Measurements from ENCODE around the gene OR10S1.

Gene OR10S1

DNA sequence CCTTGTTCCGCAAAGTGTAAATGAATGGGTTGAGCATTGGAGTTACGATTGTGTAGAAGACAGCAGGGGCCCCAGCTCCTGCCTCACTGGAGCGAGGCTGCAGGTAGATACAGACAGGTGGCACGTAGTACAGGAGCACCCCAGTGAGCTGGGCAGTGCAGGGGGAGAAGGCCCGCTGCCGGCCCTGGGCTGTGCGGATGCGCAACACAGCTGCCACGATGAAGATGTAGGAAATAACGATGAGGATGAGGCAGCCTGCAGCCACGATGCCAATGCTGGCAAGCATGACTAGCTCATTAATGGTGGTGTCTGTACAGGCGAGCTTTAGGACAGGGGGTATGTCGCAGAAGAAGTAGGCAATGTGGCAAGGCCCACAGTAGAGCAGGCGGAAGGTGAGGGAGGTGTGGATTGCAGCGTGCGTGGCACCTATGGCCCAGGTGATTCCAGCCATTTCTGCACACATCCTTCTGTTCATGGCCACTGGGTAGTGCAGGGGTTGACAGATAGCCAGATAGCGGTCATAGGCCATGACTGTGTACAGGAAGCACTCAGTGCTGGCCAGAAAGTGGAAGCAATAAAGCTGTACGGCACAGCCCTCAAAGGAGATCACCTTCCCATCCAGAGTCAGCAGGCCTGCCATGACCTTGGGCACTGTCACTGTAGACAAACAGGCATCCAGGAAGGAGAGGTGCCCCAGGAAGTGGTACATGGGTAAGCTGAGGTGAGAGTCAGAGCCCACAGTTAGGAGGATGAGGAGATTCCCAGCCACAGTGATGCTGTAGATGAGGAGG, 616 bp downstream of the OR10S1 start:
- peaks cover 14% of the 10 kb centered on the region for H3K27me3 Mint-ChIP-seq (ENCODE audit: low read depth)
- H3K4me1 Mint-ChIP-seq = no peaks in the 10 kb centered on the region
- no peaks in the 10 kb centered on the region for H3K36me3 Mint-ChIP-seq (ENCODE audit: low read depth)
- H3K9me3 Mint-ChIP-seq = peaks cover 3% of the 10 kb centered on the region
- no peak overlapping the region for H3K4me3 Mint-ChIP-seq
- H3K27ac Mint-ChIP-seq = no peak overlapping the region
- TF ChIP-seq, protein P1, sequence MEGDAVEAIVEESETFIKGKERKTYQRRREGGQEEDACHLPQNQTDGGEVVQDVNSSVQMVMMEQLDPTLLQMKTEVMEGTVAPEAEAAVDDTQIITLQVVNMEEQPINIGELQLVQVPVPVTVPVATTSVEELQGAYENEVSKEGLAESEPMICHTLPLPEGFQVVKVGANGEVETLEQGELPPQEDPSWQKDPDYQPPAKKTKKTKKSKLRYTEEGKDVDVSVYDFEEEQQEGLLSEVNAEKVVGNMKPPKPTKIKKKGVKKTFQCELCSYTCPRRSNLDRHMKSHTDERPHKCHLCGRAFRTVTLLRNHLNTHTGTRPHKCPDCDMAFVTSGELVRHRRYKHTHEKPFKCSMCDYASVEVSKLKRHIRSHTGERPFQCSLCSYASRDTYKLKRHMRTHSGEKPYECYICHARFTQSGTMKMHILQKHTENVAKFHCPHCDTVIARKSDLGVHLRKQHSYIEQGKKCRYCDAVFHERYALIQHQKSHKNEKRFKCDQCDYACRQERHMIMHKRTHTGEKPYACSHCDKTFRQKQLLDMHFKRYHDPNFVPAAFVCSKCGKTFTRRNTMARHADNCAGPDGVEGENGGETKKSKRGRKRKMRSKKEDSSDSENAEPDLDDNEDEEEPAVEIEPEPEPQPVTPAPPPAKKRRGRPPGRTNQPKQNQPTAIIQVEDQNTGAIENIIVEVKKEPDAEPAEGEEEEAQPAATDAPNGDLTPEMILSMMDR (IDR thresholded peaks at IDR 0.05; ENCODE audit: unreplicated experiment in 3 of 3) = no peak

DNA sequence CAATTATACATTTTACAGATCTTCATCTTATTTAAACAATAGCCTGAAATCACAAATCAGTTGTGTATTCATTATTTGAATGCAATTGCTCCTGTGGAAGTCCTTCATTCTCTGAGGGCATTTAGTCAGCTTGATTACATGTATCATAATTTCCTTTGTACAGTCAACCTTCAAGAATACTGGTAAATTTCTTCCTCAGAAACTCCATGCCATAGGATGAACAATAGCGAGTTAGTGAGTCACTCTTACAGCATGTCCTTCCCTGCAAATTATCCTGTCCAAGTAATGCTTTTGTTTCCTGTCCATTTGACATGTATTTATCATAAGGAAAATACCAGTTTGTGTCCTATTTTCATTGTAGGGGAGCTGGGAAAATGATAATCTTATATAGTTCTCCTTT, 3.8 kb downstream of the OR10S1 start:
- H3K27me3 Mint-ChIP-seq (ENCODE audit: low read depth) = no peaks in the 10 kb centered on the region
- no peak overlapping the region for H3K4me3 Mint-ChIP-seq
- peaks cover 6% of the 10 kb centered on the region for H3K9me3 Mint-ChIP-seq
- TF ChIP-seq, protein P1 (IDR thresholded peaks at IDR 0.05; ENCODE audit: unreplicated experiment in 3 of 3) = no peak
- H3K4me1 Mint-ChIP-seq = no peaks in the 10 kb centered on the region
- no peaks in the 10 kb centered on the region for H3K36me3 Mint-ChIP-seq (ENCODE audit: low read depth)
- H3K27ac Mint-ChIP-seq = no peak overlapping the region

DNA sequence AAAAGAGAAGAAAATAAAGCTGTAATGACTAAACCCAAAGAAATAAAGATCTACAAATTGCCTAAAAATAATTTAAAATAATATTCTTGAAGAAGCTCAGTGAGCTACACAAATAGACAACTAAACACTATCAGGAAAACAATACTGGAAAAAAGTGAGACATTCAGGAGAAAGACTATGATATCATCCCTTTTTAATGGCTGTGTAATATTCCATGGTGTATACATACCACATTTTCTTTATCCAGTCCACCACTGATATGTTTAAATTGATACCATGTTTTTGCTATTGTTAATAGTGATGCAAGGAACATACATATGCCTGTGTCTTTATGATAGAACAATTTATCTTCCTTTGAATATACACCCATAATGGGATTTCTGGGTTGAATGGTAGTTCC, 20.8 kb downstream of the OR10S1 start:
- H3K4me1 Mint-ChIP-seq = no peaks in the 10 kb centered on the region
- H3K27ac Mint-ChIP-seq = no peak overlapping the region
- peaks cover 24% of the 10 kb centered on the region for H3K9me3 Mint-ChIP-seq
- no peaks in the 10 kb centered on the region for H3K27me3 Mint-ChIP-seq (ENCODE audit: low read depth)
- TF ChIP-seq, protein P1 (IDR thresholded peaks at IDR 0.05; ENCODE audit: unreplicated experiment in 3 of 3) = no peak
- H3K4me3 Mint-ChIP-seq = no peak overlapping the region
- H3K36me3 Mint-ChIP-seq (ENCODE audit: low read depth) = no peaks in the 10 kb centered on the region

DNA sequence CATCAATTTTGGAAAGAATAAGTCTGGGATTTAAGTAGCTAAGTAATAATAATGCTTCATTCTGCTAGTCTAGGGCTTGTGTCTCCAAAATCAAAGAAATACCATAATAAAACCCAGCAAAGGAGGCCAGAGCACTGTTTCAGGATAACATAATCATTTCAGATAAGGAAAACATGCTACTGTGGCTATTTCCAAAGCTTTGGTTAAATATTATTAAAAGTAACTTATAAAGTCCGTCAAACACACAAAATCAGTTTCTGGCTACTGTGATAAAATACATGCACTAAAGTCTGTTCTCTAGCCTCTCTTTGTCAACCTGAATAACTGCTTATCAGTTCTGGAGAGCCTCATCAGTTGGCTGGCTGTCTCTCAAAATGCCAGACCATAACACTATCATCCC, 32.4 kb downstream of the OR10S1 start:
- Mint-ChIP-seq H3K27me3 (ENCODE audit: low read depth) (peaks cover 7% of the 10 kb centered on the region), H3K4me3 (no peak overlapping the region), H3K27ac (no peak overlapping the region), H3K4me1 (no peaks in the 10 kb centered on the region), H3K9me3 (no peaks in the 10 kb centered on the region), H3K36me3 (ENCODE audit: low read depth) (no peaks in the 10 kb centered on the region)
- TF ChIP-seq, protein P1 (IDR thresholded peaks at IDR 0.05; ENCODE audit: unreplicated experiment in 3 of 3) = no peak

DNA sequence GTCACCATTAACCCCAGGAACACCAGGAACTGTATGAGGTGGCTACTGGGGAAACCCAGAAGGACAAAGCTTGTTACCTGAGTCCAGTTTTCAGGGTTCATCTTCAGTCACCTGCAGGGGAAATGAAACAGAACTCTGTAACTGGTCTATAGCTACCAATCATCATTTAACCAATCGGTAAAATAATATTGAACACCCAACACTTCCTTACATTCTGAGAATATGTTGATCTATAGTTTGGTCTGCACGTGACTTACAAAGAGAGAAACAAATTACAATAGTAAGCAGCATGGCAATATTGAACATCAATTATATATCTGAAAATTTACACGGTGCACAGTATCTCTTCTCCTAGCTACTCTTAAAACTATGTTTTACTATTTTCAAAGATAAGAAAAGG, 33.8 kb downstream of the OR10S1 start, which contains the start of gene OR6T1:
OR6T1 (minus strand) TSS at position 101 of the 400 bp plus-strand sequence; CDS start at position 101, 0 bp downstream.
- Mint-ChIP-seq H3K4me1 (no peaks in the 10 kb centered on the region), H3K27ac (no peak within 1 kb of the TSS), H3K4me3 (no peak within 1 kb of the TSS), H3K27me3 (ENCODE audit: low read depth) (peaks cover 7% of the 10 kb centered on the region), H3K36me3 (ENCODE audit: low read depth) (no peaks in the 10 kb centered on the region), H3K9me3 (no peaks in the 10 kb centered on the region)
- TF ChIP-seq, protein P1 (IDR thresholded peaks at IDR 0.05; ENCODE audit: unreplicated experiment in 3 of 3) = no peak

DNA sequence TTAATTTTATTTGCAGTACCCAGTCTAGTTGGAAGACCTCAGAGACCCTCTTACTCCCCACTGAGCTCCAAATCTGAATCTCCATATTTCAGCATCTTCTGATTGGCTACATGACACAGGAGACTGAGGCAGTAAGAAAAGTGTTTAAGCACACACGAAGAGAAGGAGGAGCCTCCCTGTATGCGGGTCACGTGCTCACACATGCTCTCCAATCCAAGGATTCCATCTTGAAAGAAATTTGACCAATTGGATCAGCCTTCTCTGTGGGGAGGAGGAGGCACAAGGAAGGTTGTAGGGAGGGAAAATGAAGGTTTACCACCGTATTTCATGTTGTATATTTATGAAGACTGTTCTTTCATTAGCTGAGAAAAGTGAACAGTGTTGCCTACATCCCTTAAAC, 35.2 kb downstream of the OR10S1 start:
- H3K4me3 Mint-ChIP-seq = no peak overlapping the region

More for the DNA sequence above, 35.2 kb downstream of the OR10S1 start:
- Mint-ChIP-seq H3K9me3 (no peaks in the 10 kb centered on the region), H3K36me3 (ENCODE audit: low read depth) (no peaks in the 10 kb centered on the region), H3K27ac (no peak overlapping the region), H3K27me3 (ENCODE audit: low read depth) (peaks cover 7% of the 10 kb centered on the region), H3K4me1 (no peaks in the 10 kb centered on the region)
- TF ChIP-seq, protein P1 (IDR thresholded peaks at IDR 0.05; ENCODE audit: unreplicated experiment in 3 of 3) = no peak

Measured in nephron (organoid).